ENCODE results near the gene IFNGR1.

The IFNGR1 gene

GRCh38 chr6:137171824-137172733 is 47.1 kb downstream of the IFNGR1 start:
- no peak for TF ChIP-seq CTCF (conservative IDR thresholded peaks at IDR 0.05; ENCODE audit: low read depth, low read length)
- DNase-seq (ENCODE audit: low read depth): no peak
- no peak overlapping the region for H3K4me3 ChIP-seq (ENCODE audit: low read depth, low read length)

GRCh38 chr6:137171053-137171374 is 48.2 kb downstream of the IFNGR1 start:
- H3K4me3 ChIP-seq (ENCODE audit: low read depth, low read length): no peak overlapping the region
- no peak for TF ChIP-seq CTCF (conservative IDR thresholded peaks at IDR 0.05; ENCODE audit: low read depth, low read length)
- DNase-seq (ENCODE audit: low read depth): no peak

GRCh38 chr6:137170266-137171052 is 48.7 kb downstream of the IFNGR1 start:
- no peak for DNase-seq (ENCODE audit: low read depth)
- no peak for TF ChIP-seq CTCF (conservative IDR thresholded peaks at IDR 0.05; ENCODE audit: low read depth, low read length)

GRCh38 chr6:137167702-137168377 is 51.3 kb downstream of the IFNGR1 start:
- DNase-seq (ENCODE audit: low read depth): no peak
- TF ChIP-seq CTCF (conservative IDR thresholded peaks at IDR 0.05; ENCODE audit: low read depth, low read length): no peak
- no peak overlapping the region for H3K4me3 ChIP-seq (ENCODE audit: low read depth, low read length)

More at GRCh38 chr6:137170266-137171052, 48.7 kb downstream of the IFNGR1 start:
- H3K4me3 ChIP-seq (ENCODE audit: low read depth, low read length): no peak overlapping the region

GRCh38 chr6:137166247-137167098 is 52.7 kb downstream of the IFNGR1 start:
- DNase-seq (ENCODE audit: low read depth): no peak
- H3K4me3 ChIP-seq (ENCODE audit: low read depth, low read length): no peak overlapping the region
- no peak for TF ChIP-seq CTCF (conservative IDR thresholded peaks at IDR 0.05; ENCODE audit: low read depth, low read length)

All from choroid plexus epithelial cell (primary cell).